ENCODE data around the gene FOCAD. TPM values are rescaled to one million over a fixed set of nuclear protein-coding genes. Genes with fewer than 3 reads are reported as not detected.

The FOCAD gene
- total and polyA plus RNA-seq, 2 of the 8 experiments (the other 6 are each of a cell fraction or from before 2014, with no cell fraction given) = 22.0 to 38.4 TPM

GRCh38 chr9:21027295-21027694 is 343.2 kb downstream of the FOCAD start (continued):
- TF ChIP-seq RXRA (IDR thresholded peaks at IDR 0.05; ENCODE audit: insufficient read depth, low read depth, low read length) (no peak), RAD21 (IDR thresholded peaks at IDR 0.05 in 1 of 2, conservative IDR thresholded peaks at IDR 0.05 in 1 of 2; ENCODE audit: low read depth in 2 of 2, low read length in 2 of 2) (no peak), GTF2F1 (IDR thresholded peaks at IDR 0.05; ENCODE audit: borderline replicate concordance, low read depth, low read length) (no peak)

All from H1 (cell line).